Transverse colon (tissue), 4 donors: Measurements from ENCODE around the gene SP2. TPM values are rescaled to one million over a fixed set of nuclear protein-coding genes. Genes with fewer than 3 reads are reported as not detected.
A peak's percentile ranks its signal among the peaks of the same experiment; 100 is the strongest.

Experiments used
- DNase-seq: peaks from one replicate; pipeline ENCODE4 v3.0.0-alpha.2; 2019
- H3K27ac ChIP-seq, 4 donors: fragments of 200-600 bp; sonication (generic); 2 replicates each; pipeline ENCODE4 v1.5.1; 2016 to 2018; ENCODE audit warnings: inconsistent platforms in 4 of 4
- H3K27me3 ChIP-seq: fragments of 200-600 bp; sonication (generic); 2 replicates; pipeline ENCODE4 v1.5.1; 2017; ENCODE audit warnings: inconsistent platforms
- H3K36me3 ChIP-seq, 4 donors: fragments of 200-600 bp; sonication (generic); 2 replicates each; pipeline ENCODE4 v1.5.1; 2017 to 2019; ENCODE audit warnings: inconsistent platforms in 4 of 4
- H3K4me1 ChIP-seq, 4 donors: fragments of 200-600 bp; sonication (generic); 2 replicates each; pipeline ENCODE4 v1.5.1; 2017 to 2020; ENCODE audit warnings: inconsistent platforms in 4 of 4
- H3K4me3 ChIP-seq, 4 donors: fragments of 200-600 bp; sonication (generic); 1 replicate in 1 of 4; 2 replicates in 3 of 4; pipeline versions ENCODE4 v1.5.1 to v1.6.1; 2017 to 2019; ENCODE audit warnings: inconsistent platforms in 4 of 4
- H3K9me3 ChIP-seq, 2 donors: fragments of 200-600 bp; sonication (generic); 2 replicates each; pipeline ENCODE4 v1.5.1; 2017 to 2019; ENCODE audit warnings: inconsistent platforms in 2 of 2
- EP300 ChIP-seq: sonication (generic); formaldehyde crosslinking; IDR thresholded peaks from one replicate; pipeline ENCODE4 v1.6.1; 2017; ENCODE audit warnings: antibody characterized with exemption, low read depth
- POLR2A ChIP-seq: fragments of 450-650 bp; IDR thresholded peaks from one replicate; pipeline ENCODE4 v1.6.1; 2016; ENCODE audit warnings: antibody characterized with exemption, mild to moderate bottlenecking, moderate library complexity
- POLR2AphosphoS5 ChIP-seq, 3 donors: sonication (generic); formaldehyde crosslinking; IDR thresholded peaks; one replicate each; pipeline ENCODE4 v1.6.1; 2016; ENCODE audit warnings: antibody characterized with exemption in 3 of 3
- WGBS, 2 donors: methylation state at CpG; one replicate each; pipeline ENCODE4 v1.1.5; 2018; ENCODE audit warnings: low coverage in 1 of 2; 5-methylcytosine and 5-hydroxymethylcytosine counted together
- in situ Hi-C, 4 donors: fragments of 200-750 bp; cut with MboI; loops; one replicate each; pipeline versions ENCODE4 v1.15.0 to v1.15.1; 2017; ENCODE audit warnings: low sequenced_read_pairs in 3 of 4, low pct_ligation_motif_present in 1 of 4, low pct_unique_long_range_greater_than_20kb in 1 of 4
- intact Hi-C: fragments of 100-400 bp; cut with DNase I; formaldehyde crosslinking; loops from one replicate; pipeline ENCODE4 v1.15.1; 2023; ENCODE audit warnings: low total_unique reads
- total RNA-seq, 4 donors: library from RNA; depleted of rRNA; stranded (reverse); fragments of >200 nt; gene quantifications; one replicate each; pipeline ENCODE4 v1.1.0, GENCODE V29; 2016
- TF ChIP-seq, protein P1 (sequence below), 5 experiments: fragments of 200-600 bp in 3 of 5; fragments of 450-650 bp in 2 of 5; sonication (generic) in 3 of 5; IDR thresholded peaks; 1 replicate in 2 of 5; 2 replicates in 3 of 5; pipeline ENCODE4 v1.5.1; 2016 to 2017; ENCODE audit warnings: antibody characterized with exemption in 5 of 5, inconsistent platforms in 3 of 5, mild to moderate bottlenecking in 2 of 5, moderate library complexity in 1 of 5

SP2 gene
- total RNA-seq, 4 donors from 2014 or later = 8.3 to 22.1 (median 17.4) TPM

- WGBS, 2 donors = 0% methylated on average over 25 of the region's 25 CpGs; no CpG with 5 or more reads in 1 of the 2 donors
- no peaks in the 10 kb centered on the region for H3K27me3 ChIP-seq
- peaks cover 5 to 27% (median 19%) of the 10 kb centered on the region in 4 donors for H3K4me1 ChIP-seq
- peak overlapping the region; percentile 91 to 98 (median 93) for H3K27ac ChIP-seq
- H3K36me3 ChIP-seq = no peaks in the 10 kb centered on the region
- intact Hi-C loops (no loop called here), in situ Hi-C loops (no loop called here)
- no peaks in the 10 kb centered on the region for H3K9me3 ChIP-seq
- TF ChIP-seq, protein P1, sequence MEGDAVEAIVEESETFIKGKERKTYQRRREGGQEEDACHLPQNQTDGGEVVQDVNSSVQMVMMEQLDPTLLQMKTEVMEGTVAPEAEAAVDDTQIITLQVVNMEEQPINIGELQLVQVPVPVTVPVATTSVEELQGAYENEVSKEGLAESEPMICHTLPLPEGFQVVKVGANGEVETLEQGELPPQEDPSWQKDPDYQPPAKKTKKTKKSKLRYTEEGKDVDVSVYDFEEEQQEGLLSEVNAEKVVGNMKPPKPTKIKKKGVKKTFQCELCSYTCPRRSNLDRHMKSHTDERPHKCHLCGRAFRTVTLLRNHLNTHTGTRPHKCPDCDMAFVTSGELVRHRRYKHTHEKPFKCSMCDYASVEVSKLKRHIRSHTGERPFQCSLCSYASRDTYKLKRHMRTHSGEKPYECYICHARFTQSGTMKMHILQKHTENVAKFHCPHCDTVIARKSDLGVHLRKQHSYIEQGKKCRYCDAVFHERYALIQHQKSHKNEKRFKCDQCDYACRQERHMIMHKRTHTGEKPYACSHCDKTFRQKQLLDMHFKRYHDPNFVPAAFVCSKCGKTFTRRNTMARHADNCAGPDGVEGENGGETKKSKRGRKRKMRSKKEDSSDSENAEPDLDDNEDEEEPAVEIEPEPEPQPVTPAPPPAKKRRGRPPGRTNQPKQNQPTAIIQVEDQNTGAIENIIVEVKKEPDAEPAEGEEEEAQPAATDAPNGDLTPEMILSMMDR (IDR thresholded peaks at IDR 0.05) = peak in 1 of 5 experiments; percentile 10
- TF ChIP-seq POLR2AphosphoS5 (IDR thresholded peaks at IDR 0.05) = peak; percentile 93 to 99 (median 98)
- TF ChIP-seq EP300 = no peak
- TF ChIP-seq POLR2A = peak; percentile 97
- H3K4me3 ChIP-seq = peak overlapping the region; percentile 60 to 75 (median 66)
- peak; percentile 60 for DNase-seq
Observed at GRCh38 chr17:47895347-47895855, 635 bp upstream of the SP2 start.

- Histone ChIP-seq H3K27me3 (no peaks in the 10 kb centered on the region), H3K4me3 (peak overlapping the region; percentile 88 to 95 (median 90)), H3K36me3 (no peaks in the 10 kb centered on the region), H3K9me3 (no peaks in the 10 kb centered on the region), H3K4me1 (peaks cover 5 to 27% (median 19%) of the 10 kb centered on the region in 4 donors), H3K27ac (peak overlapping the region; percentile 97 to 98 (median 98))
- DNase-seq = no peak
- TF ChIP-seq, protein P1 (IDR thresholded peaks at IDR 0.05) = no peak
- TF ChIP-seq EP300 = no peak
- TF ChIP-seq POLR2AphosphoS5 (IDR thresholded peaks at IDR 0.05) = no peak
- no peak for TF ChIP-seq POLR2A
- 1 to 8% methylated on average over 6 to 22 of the region's 22 CpGs for WGBS, 2 donors
- in situ Hi-C loops (no loop called here), intact Hi-C loops (no loop called here)
Observed at GRCh38 chr17:47896672-47897490, 845 bp downstream of the SP2 start.

GRCh38 chr17:47897561-47897960 lies 1.5 kb downstream of the SP2 start:
- WGBS, 2 donors = 70 to 73% methylated on average over 3 to 5 of the region's 5 CpGs
- Histone ChIP-seq H3K27ac (peak overlapping the region; percentile 97 to 98 (median 98)), H3K4me3 (peak overlapping the region in 2 of 4 donors; percentile 90 to 95), H3K9me3 (no peaks in the 10 kb centered on the region), H3K4me1 (peaks cover 5 to 27% (median 19%) of the 10 kb centered on the region in 4 donors), H3K27me3 (no peaks in the 10 kb centered on the region), H3K36me3 (no peaks in the 10 kb centered on the region)
- TF ChIP-seq, protein P1 (IDR thresholded peaks at IDR 0.05) = no peak
- TF ChIP-seq POLR2AphosphoS5 (IDR thresholded peaks at IDR 0.05) (no peak), EP300 (no peak)
- in situ Hi-C loops = no loop called here
- no peak for DNase-seq
- intact Hi-C loops = no loop called here

DNA sequence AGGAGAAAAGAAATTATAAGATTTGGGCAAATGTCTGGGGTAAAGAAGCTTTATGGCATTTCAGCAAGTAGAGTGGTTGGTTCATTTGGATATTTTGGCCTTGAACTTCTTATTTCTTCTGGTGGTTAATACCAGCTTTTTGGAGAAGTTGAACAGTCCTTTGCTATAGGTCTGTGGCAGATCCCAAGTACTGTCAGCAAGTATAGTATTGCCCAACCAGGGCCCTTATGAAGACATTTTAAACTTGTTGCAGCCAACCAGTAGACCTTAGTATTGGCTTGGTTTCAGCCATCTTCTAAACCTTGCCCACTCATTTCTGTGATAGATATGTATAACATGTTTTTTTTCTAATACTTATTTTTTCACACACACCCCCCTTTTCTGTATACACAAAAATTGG lies 2.2 kb downstream of the SP2 start:
- TF ChIP-seq POLR2A (no peak), EP300 (no peak), POLR2AphosphoS5 (IDR thresholded peaks at IDR 0.05) (no peak)
- TF ChIP-seq, protein P1 (IDR thresholded peaks at IDR 0.05) = no peak
- in situ Hi-C loops = no loop called here
- Histone ChIP-seq H3K9me3 (no peaks in the 10 kb centered on the region), H3K36me3 (no peaks in the 10 kb centered on the region), H3K27me3 (no peaks in the 10 kb centered on the region), H3K4me3 (no peak overlapping the region), H3K27ac (peak overlapping the region in 2 of 4 donors; percentile 97 to 98), H3K4me1 (peaks cover 5 to 27% (median 19%) of the 10 kb centered on the region in 4 donors)
- DNase-seq = no peak
- intact Hi-C loops = no loop called here
